Loucy (cell line): ENCODE results near the gene LDB3.

Source experiments
- H2AFZ ChIP-seq: fragments of 200-600 bp; sonication (generic); 2 replicates; pipeline ENCODE4 v1.6.0; 2016; ENCODE audit warnings: antibody characterized with exemption, mild to moderate bottlenecking, low read length, moderate library complexity
- H3F3A ChIP-seq: fragments of 200-600 bp; 2 replicates; pipeline ENCODE4 v1.6.0; 2016; ENCODE audit warnings: antibody characterized with exemption, low read depth, mild to moderate bottlenecking
- H3K27me3 ChIP-seq: fragments of 200-600 bp; sonication (generic); 2 replicates; pipeline ENCODE4 v1.6.1; 2014; ENCODE audit warnings: low read length, mild to moderate bottlenecking; ENCODE audit not compliant: insufficient read depth, poor library complexity, severe bottlenecking
- H3K36me3 ChIP-seq: fragments of 200-600 bp; sonication (generic); 2 replicates; pipeline ENCODE4 v1.6.1; 2016; ENCODE audit warnings: low read length; ENCODE audit not compliant: insufficient read depth
- H3K4me1 ChIP-seq: fragments of 200-600 bp; sonication (generic); 2 replicates; pipeline ENCODE4 v1.5.1; 2014; ENCODE audit warnings: low read length, mild to moderate bottlenecking; ENCODE audit not compliant: insufficient read depth, poor library complexity, severe bottlenecking
- H3K4me2 ChIP-seq: fragments of 200-600 bp; sonication (generic); 2 replicates; pipeline ENCODE4 v1.6.0; 2014; ENCODE audit warnings: antibody characterized with exemption, low read length, low read depth, mild to moderate bottlenecking; ENCODE audit not compliant: poor library complexity, severe bottlenecking
- H3K4me3 ChIP-seq: fragments of 200-600 bp; sonication (generic); 2 replicates; pipeline ENCODE4 v1.5.1; 2014; ENCODE audit warnings: low read length, mild to moderate bottlenecking, mixed read lengths; ENCODE audit not compliant: poor library complexity, severe bottlenecking
- H3K79me2 ChIP-seq: fragments of 200-600 bp; sonication (generic); 2 replicates; pipeline ENCODE4 v1.6.1; 2014; ENCODE audit warnings: low read length; ENCODE audit not compliant: insufficient read depth
- H3K9ac ChIP-seq: fragments of 200-600 bp; sonication (generic); 2 replicates; pipeline ENCODE4 v1.6.0; 2014; ENCODE audit warnings: mild to moderate bottlenecking, low read depth, low read length, moderate library complexity; ENCODE audit not compliant: poor library complexity, severe bottlenecking
- H3K9me2 ChIP-seq: fragments of 200-600 bp; sonication (generic); replicated peaks from 2 replicates; pipeline ENCODE4 v1.6.1; 2016; ENCODE audit warnings: low read depth, low read length, mixed read lengths
- H3K9me3 ChIP-seq: fragments of 200-600 bp; sonication (generic); 2 replicates; pipeline ENCODE4 v1.6.1; 2014; ENCODE audit warnings: mild to moderate bottlenecking, antibody characterized with exemption, low read length, low read depth; ENCODE audit not compliant: insufficient read depth
- H4K20me1 ChIP-seq: fragments of 200-600 bp; sonication (generic); 2 replicates; pipeline ENCODE4 v1.6.0; 2014; ENCODE audit warnings: antibody characterized with exemption, low read length, mild to moderate bottlenecking; ENCODE audit not compliant: insufficient read depth, poor library complexity, severe bottlenecking
- EZH2phosphoT487 ChIP-seq: fragments of 200-600 bp; IDR thresholded peaks from 2 replicates; pipeline ENCODE4 v1.6.1; 2018; ENCODE audit warnings: antibody characterized with exemption, mild to moderate bottlenecking, moderate library complexity, borderline replicate concordance
- TF ChIP-seq, protein P1 (sequence below): fragments of 200-600 bp; sonication (generic); conservative IDR thresholded peaks from 2 replicates; pipeline ENCODE4 v1.5.1; 2014; ENCODE audit warnings: mild to moderate bottlenecking, antibody characterized with exemption, low read length

Gene LDB3

DNA sequence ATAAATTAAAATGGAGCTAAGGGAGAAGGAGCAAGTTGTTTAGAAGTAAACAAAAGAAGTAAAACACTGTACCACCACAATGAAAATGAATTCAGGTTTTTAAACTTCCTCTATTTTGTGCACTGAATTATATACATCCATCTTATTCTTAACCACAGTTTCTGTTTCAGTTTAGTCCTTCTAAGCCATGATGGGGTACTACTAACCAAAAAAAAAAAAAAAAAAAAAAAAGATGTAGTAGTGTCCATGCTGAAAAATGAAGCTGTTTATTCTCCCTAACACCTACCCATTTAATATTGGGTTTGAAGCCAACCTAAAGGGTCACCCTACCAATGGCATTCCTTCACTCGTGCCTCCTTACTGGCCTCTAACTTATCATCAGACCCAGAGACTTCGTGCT, 84.7 kb downstream of the LDB3 start:
- Histone ChIP-seq H3K4me2 (no peak overlapping the region), H3K4me1 (no peaks in the 10 kb centered on the region), H3K36me3 (no peaks in the 10 kb centered on the region), H3K9me3 (no peaks in the 10 kb centered on the region), H3K9me2 (no peaks in the 10 kb centered on the region), H3K79me2 (no peaks in the 10 kb centered on the region), H2AFZ (no peak overlapping the region), H4K20me1 (peaks cover 3% of the 10 kb centered on the region), H3F3A (no peaks in the 10 kb centered on the region), H3K9ac (no peak overlapping the region), H3K4me3 (no peak overlapping the region), H3K27me3 (peaks cover 66% of the 10 kb centered on the region)
- no peak for TF ChIP-seq EZH2phosphoT487
- TF ChIP-seq, protein P1, sequence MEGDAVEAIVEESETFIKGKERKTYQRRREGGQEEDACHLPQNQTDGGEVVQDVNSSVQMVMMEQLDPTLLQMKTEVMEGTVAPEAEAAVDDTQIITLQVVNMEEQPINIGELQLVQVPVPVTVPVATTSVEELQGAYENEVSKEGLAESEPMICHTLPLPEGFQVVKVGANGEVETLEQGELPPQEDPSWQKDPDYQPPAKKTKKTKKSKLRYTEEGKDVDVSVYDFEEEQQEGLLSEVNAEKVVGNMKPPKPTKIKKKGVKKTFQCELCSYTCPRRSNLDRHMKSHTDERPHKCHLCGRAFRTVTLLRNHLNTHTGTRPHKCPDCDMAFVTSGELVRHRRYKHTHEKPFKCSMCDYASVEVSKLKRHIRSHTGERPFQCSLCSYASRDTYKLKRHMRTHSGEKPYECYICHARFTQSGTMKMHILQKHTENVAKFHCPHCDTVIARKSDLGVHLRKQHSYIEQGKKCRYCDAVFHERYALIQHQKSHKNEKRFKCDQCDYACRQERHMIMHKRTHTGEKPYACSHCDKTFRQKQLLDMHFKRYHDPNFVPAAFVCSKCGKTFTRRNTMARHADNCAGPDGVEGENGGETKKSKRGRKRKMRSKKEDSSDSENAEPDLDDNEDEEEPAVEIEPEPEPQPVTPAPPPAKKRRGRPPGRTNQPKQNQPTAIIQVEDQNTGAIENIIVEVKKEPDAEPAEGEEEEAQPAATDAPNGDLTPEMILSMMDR, result no peak

DNA sequence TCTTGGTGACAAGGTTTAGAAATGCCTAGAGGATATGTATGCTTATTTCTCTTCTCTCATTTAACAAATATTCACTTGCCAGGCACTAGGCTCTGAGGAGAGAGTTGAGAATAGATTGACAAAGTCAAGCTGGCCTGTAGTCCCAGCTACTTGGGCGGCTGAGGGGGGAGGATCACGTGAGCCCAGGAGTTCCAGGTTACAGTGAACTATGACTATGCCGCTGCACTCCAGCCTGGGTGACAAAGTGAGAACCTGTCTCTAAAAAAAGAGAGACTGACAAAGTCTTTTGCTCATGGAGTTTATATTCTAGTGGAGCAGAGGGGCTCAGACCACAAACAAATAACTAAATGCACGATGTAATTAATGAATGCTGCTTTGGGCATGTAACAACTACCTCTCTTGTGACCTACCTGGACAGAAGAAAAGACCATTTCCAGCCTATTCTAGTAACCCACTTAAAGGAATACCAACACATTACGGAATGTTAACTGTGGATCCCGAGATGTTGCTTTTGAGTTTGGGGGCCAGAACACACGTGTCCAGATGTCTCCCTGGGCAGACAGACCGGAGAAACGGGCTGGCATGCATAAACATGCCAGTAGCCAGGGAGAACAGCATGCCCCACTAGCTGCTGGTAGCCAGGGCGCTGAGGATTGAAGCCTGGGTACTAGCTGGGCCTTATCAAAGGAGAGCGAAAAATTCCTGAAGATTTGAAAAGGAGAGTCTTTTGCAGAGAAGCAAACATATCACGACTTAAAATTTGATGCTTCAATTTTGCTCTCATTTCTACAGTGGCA, 85.5 kb downstream of the LDB3 start:
- Histone ChIP-seq H3K9me3 (no peaks in the 10 kb centered on the region), H3K4me3 (no peak overlapping the region), H4K20me1 (peaks cover under 1% of the 10 kb centered on the region), H3F3A (no peaks in the 10 kb centered on the region), H3K4me1 (no peaks in the 10 kb centered on the region), H3K27me3 (peaks cover 67% of the 10 kb centered on the region), H3K79me2 (no peaks in the 10 kb centered on the region), H3K36me3 (no peaks in the 10 kb centered on the region), H3K4me2 (no peak overlapping the region), H2AFZ (no peak overlapping the region), H3K9me2 (no peaks in the 10 kb centered on the region), H3K9ac (no peak overlapping the region)
- TF ChIP-seq, protein P1, result no peak
- TF ChIP-seq EZH2phosphoT487, result no peak

DNA sequence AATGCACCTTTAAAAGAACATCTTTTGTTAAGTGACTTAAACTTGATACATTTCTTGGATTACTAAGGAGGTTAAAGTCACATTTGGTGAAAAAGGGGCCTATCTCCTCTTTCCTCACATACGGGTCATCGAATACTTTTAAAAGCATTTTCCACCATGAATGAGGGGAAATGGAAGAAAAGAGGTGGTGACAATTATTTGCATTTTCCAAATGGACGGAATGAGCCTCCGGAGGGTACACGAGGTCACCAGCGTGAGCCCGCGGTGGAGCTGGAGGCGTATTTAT, 87.1 kb downstream of the LDB3 start:
- no peaks in the 10 kb centered on the region for H3K9me2 ChIP-seq
- TF ChIP-seq EZH2phosphoT487, result no peak
- TF ChIP-seq, protein P1, result no peak
- no peak overlapping the region for H3K4me3 ChIP-seq
- no peaks in the 10 kb centered on the region for H3K4me1 ChIP-seq
- H3K9me3 ChIP-seq, result no peaks in the 10 kb centered on the region
- no peak overlapping the region for H3K9ac ChIP-seq
- no peaks in the 10 kb centered on the region for H3F3A ChIP-seq
- H3K36me3 ChIP-seq, result no peaks in the 10 kb centered on the region
- H3K27me3 ChIP-seq, result peaks cover 66% of the 10 kb centered on the region
- no peaks in the 10 kb centered on the region for H3K79me2 ChIP-seq
- H4K20me1 ChIP-seq, result no peaks in the 10 kb centered on the region
- no peak overlapping the region for H2AFZ ChIP-seq
- H3K4me2 ChIP-seq, result no peak overlapping the region
